ENCODE results near the gene EFNA1. TPM values are rescaled to one million over a fixed set of nuclear protein-coding genes. Genes with fewer than 3 reads are reported as not detected.

The EFNA1 gene
- total and polyA plus RNA-seq, 2 of the 13 experiments (the other 11 are each of a cell fraction or from before 2014, with no cell fraction given) = 81.8 to 874 TPM

DNA sequence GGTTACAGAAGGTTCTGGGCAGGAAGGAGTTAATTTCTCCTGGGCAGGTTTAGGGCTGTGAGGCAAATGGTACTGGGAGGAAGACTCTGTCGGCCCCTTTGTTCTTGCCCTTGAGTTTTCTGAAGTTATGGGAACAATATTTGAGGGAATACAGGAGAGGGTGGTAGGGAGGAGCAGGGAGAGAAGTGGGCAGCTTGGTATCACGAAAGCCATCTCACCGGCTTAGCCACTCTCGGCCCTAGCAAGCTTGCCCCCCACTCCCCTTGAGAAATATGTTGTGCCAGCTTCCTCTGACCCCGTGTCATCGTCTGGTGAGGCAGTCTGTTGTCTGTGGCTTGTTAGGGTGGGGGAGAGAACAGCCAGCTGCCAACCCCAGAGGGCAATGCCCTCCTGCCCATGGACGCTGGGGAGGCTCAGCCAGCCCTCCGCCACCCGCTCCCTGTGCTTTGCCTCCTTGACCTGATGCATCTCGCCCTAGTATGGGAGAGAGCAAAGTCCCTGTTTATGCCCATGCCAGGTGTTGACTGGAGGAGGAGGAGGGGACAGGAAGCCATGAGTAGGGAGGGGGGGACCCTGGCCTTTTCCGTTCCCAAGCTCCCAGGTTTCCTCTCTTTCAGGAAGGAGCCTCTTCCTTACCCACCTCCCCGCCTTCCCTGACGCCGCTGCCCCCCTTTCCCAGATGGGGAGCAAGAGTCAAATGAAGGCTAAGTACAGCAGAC lies 1.2 kb downstream of the EFNA1 start (continued):
- TF ChIP-seq, protein P1, sequence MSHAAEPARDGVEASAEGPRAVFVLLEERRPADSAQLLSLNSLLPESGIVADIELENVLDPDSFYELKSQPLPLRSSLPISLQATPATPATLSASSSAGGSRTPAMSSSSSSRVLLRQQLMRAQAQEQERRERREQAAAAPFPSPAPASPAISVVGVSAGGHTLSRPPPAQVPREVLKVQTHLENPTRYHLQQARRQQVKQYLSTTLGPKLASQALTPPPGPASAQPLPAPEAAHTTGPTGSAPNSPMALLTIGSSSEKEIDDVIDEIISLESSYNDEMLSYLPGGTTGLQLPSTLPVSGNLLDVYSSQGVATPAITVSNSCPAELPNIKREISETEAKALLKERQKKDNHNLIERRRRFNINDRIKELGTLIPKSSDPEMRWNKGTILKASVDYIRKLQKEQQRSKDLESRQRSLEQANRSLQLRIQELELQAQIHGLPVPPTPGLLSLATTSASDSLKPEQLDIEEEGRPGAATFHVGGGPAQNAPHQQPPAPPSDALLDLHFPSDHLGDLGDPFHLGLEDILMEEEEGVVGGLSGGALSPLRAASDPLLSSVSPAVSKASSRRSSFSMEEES (CRISPR knock-in tag; IDR thresholded peaks at IDR 0.05) = 0 out of 2 replicates have a peak, but pooled peaks have one; percentile 46
- TF ChIP-seq ZNF264 (CRISPR knock-in tag; IDR thresholded peaks at IDR 0.05) (0 out of 2 replicates have a peak, but pooled peaks have one; percentile 20), MZF1 (CRISPR knock-in tag; IDR thresholded peaks at IDR 0.05; ENCODE audit: borderline replicate concordance) (peak; percentile 72; the same call in 1 of the 2 replicates), CHD2 (IDR thresholded peaks at IDR 0.05; ENCODE audit: low read depth, low read length) (no peak), ZNF441 (CRISPR knock-in tag; IDR thresholded peaks at IDR 0.05; ENCODE audit: borderline replicate concordance) (no peak; the same call in 1 of the 2 replicates), ZBTB42 (CRISPR knock-in tag; IDR thresholded peaks at IDR 0.05) (no peak; the same call in 1 of the 2 replicates), ARID2 (CRISPR knock-in tag; IDR thresholded peaks at IDR 0.05; ENCODE audit: borderline replicate concordance) (no peak), SIX4 (CRISPR knock-in tag; IDR thresholded peaks at IDR 0.05) (no peak), ZNF530 (CRISPR knock-in tag; IDR thresholded peaks at IDR 0.05; ENCODE audit: low read depth) (no peak), STAT5B (CRISPR knock-in tag; IDR thresholded peaks at IDR 0.05) (no peak), ZBTB46 (CRISPR knock-in tag; IDR thresholded peaks at IDR 0.05; ENCODE audit: borderline replicate concordance) (no peak; the same call in 1 of the 2 replicates), ZNF891 (CRISPR knock-in tag; IDR thresholded peaks at IDR 0.05) (no peak), ZNF670 (CRISPR knock-in tag; IDR thresholded peaks at IDR 0.05; ENCODE audit: borderline replicate concordance) (no peak; the same call in 1 of the 2 replicates), HBP1 (CRISPR knock-in tag; IDR thresholded peaks at IDR 0.05; ENCODE audit: low read depth) (peak; percentile 50; the same call in 1 of the 2 replicates), ZNF652 (CRISPR knock-in tag; IDR thresholded peaks at IDR 0.05; ENCODE audit: borderline replicate concordance, low read depth) (peak; percentile 90), ZNF230 (CRISPR knock-in tag; IDR thresholded peaks at IDR 0.05) (peak; percentile 18; the same call in 1 of the 2 replicates), ZNF550 (CRISPR knock-in tag; IDR thresholded peaks at IDR 0.05; ENCODE audit: borderline replicate concordance) (no peak), MTA1 (CRISPR knock-in tag; IDR thresholded peaks at IDR 0.05; ENCODE audit: borderline replicate concordance) (peak; percentile 86; the same call in 1 of the 2 replicates), ZNF607 (CRISPR knock-in tag; IDR thresholded peaks at IDR 0.05; ENCODE audit: borderline replicate concordance) (peak; percentile 60; the same call in 1 of the 2 replicates), GZF1 (CRISPR knock-in tag; IDR thresholded peaks at IDR 0.05) (peak; percentile 56), NCOA2 (CRISPR knock-in tag; IDR thresholded peaks at IDR 0.05) (peak; percentile 78)
- TF ChIP-seq, protein P2, sequence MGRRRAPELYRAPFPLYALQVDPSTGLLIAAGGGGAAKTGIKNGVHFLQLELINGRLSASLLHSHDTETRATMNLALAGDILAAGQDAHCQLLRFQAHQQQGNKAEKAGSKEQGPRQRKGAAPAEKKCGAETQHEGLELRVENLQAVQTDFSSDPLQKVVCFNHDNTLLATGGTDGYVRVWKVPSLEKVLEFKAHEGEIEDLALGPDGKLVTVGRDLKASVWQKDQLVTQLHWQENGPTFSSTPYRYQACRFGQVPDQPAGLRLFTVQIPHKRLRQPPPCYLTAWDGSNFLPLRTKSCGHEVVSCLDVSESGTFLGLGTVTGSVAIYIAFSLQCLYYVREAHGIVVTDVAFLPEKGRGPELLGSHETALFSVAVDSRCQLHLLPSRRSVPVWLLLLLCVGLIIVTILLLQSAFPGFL (CRISPR knock-in tag; IDR thresholded peaks at IDR 0.05) = no peak
- TF ChIP-seq, protein P3, sequence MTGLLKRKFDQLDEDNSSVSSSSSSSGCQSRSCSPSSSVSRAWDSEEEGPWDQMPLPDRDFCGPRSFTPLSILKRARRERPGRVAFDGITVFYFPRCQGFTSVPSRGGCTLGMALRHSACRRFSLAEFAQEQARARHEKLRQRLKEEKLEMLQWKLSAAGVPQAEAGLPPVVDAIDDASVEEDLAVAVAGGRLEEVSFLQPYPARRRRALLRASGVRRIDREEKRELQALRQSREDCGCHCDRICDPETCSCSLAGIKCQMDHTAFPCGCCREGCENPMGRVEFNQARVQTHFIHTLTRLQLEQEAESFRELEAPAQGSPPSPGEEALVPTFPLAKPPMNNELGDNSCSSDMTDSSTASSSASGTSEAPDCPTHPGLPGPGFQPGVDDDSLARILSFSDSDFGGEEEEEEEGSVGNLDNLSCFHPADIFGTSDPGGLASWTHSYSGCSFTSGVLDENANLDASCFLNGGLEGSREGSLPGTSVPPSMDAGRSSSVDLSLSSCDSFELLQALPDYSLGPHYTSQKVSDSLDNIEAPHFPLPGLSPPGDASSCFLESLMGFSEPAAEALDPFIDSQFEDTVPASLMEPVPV (CRISPR knock-in tag; IDR thresholded peaks at IDR 0.05) = no peak

All from HepG2 (cell line).